SHP77 (cell line): ENCODE data around the gene CLDND1.
A peak's percentile ranks its signal among the peaks of the same experiment; 100 is the strongest.

ENCODE experiments used
- DNase-seq, 2 experiments: peaks; one replicate each; lab custom pipeline; 2025; lab: John Stamatoyannopoulos, UW

The CLDND1 gene

GRCh38 chr3:98551754-98552153, 29.1 kb upstream of the CLDND1 start:
- DNase-seq = no peak

GRCh38 chr3:98551236-98551635, 28.5 kb upstream of the CLDND1 start:
- DNase-seq = no peak

GRCh38 chr3:98550833-98551232, 28.1 kb upstream of the CLDND1 start:
- DNase-seq = no peak

GRCh38 chr3:98548544-98548943, 25.8 kb upstream of the CLDND1 start:
- DNase-seq = no peak

GRCh38 chr3:98545940-98546339, 23.2 kb upstream of the CLDND1 start:
- DNase-seq = no peak

- no peak for DNase-seq
Measured at GRCh38 chr3:98542623-98543022, 19.9 kb upstream of the CLDND1 start.

GRCh38 chr3:98541695-98542094, 19.0 kb upstream of the CLDND1 start:
- DNase-seq = no peak

GRCh38 chr3:98540346-98540745, 17.6 kb upstream of the CLDND1 start:
- DNase-seq = no peak

GRCh38 chr3:98536456-98537017, 13.8 kb upstream of the CLDND1 start:
- DNase-seq = no peak

- DNase-seq = no peak
Measured at GRCh38 chr3:98534734-98535133, 12.0 kb upstream of the CLDND1 start.

- DNase-seq = no peak
Measured at GRCh38 chr3:98534168-98534567, 11.5 kb upstream of the CLDND1 start.

- DNase-seq = peak in 1 of 2 experiments; percentile 39
Measured at GRCh38 chr3:98532709-98533571, 10.2 kb upstream of the CLDND1 start.

- DNase-seq = no peak
Measured at GRCh38 chr3:98532275-98532637, 9.6 kb upstream of the CLDND1 start.

GRCh38 chr3:98531622-98532274, 9.0 kb upstream of the CLDND1 start, which contains the start of gene GPR15:
TSS of gene GPR15 (plus strand) at chr3:98531978. CDS start at chr3:98532034, 56 bp downstream.
- DNase-seq = no peak

- no peak for DNase-seq
Measured at GRCh38 chr3:98530676-98531075, 8.0 kb upstream of the CLDND1 start.

- no peak for DNase-seq
Measured at GRCh38 chr3:98529856-98530459, 7.3 kb upstream of the CLDND1 start.

- DNase-seq = no peak
Measured at GRCh38 chr3:98528474-98529346, 6.0 kb upstream of the CLDND1 start.

- no peak for DNase-seq
Measured at GRCh38 chr3:98525494-98525893, 2.8 kb upstream of the CLDND1 start.

- DNase-seq = peak; percentile 48 to 52
Measured at GRCh38 chr3:98521897-98522543, 682 bp downstream of the CLDND1 start.

GRCh38 chr3:98519351-98519750, 3.4 kb downstream of the CLDND1 start:
- no peak for DNase-seq

- no peak for DNase-seq
Measured at GRCh38 chr3:98518816-98519215, 3.9 kb downstream of the CLDND1 start.
